Esophagus squamous epithelium (tissue), 5 donors: Measurements from ENCODE around the gene CFAP410. TPM values are rescaled to one million over a fixed set of nuclear protein-coding genes. Genes with fewer than 3 reads are reported as not detected.
"Not testable (repeated sequence)": the region's sequence is repeated elsewhere in the genome, so short reads cannot be mapped to it uniquely, and the experiment has no call there.

ENCODE experiments used
- DNase-seq: peaks from one replicate; lab custom pipeline; 2025; lab: John Stamatoyannopoulos, UW
- H3K27ac ChIP-seq, 4 donors: fragments of 200-600 bp; sonication (generic); one replicate each; pipeline ENCODE4 v1.5.1; 2016 to 2019; ENCODE audit warnings: mild to moderate bottlenecking in 1 of 4
- H3K27me3 ChIP-seq, 4 donors: fragments of 200-600 bp; sonication (generic); 1 replicate in 3 of 4; 2 replicates in 1 of 4; pipeline versions ENCODE4 v1.5.1 to v1.6.0; 2017 to 2021; ENCODE audit warnings: antibody characterized with exemption in 1 of 4
- H3K36me3 ChIP-seq, 3 donors: fragments of 200-600 bp; sonication (generic); one replicate each; pipeline ENCODE4 v1.5.1; 2016 to 2019
- H3K4me1 ChIP-seq, 3 donors: fragments of 200-600 bp; sonication (generic); one replicate each; pipeline ENCODE4 v1.5.1; 2017 to 2019
- H3K4me3 ChIP-seq, 4 donors: fragments of 200-600 bp; sonication (generic); 1 replicate in 3 of 4; 2 replicates in 1 of 4; pipeline ENCODE4 v1.5.1; 2016 to 2019; ENCODE audit warnings: mild to moderate bottlenecking in 2 of 4, moderate library complexity in 1 of 4
- H3K9me3 ChIP-seq, 3 donors: fragments of 200-600 bp; sonication (generic); one replicate each; pipeline ENCODE4 v1.5.1; 2016 to 2019
- POLR2A ChIP-seq, 4 donors: fragments of 450-650 bp; IDR thresholded peaks; one replicate each; pipeline ENCODE4 v1.6.1; 2017; ENCODE audit warnings: antibody characterized with exemption in 4 of 4, mild to moderate bottlenecking in 4 of 4, moderate library complexity in 3 of 4
- WGBS, 2 donors: methylation state at CpG; one replicate each; pipeline ENCODE4 v1.1.5; 2018; 5-methylcytosine and 5-hydroxymethylcytosine counted together
- intact Hi-C: fragments of 100-400 bp; cut with DNase I; formaldehyde crosslinking; loops from one replicate; pipeline ENCODE4 v1.15.0; 2022
- total RNA-seq, 4 donors: library from RNA; depleted of rRNA; stranded (reverse); fragments of >200 nt; gene quantifications; one replicate each; pipeline ENCODE4 v1.1.0, GENCODE V29; 2016
- TF ChIP-seq, protein P1 (sequence below), 6 experiments: fragments of 450-650 bp in 4 of 6; fragments of 200-600 bp in 2 of 6; sonication (generic) in 2 of 6; IDR thresholded peaks; one replicate each; pipeline ENCODE4 v1.5.1; 2016 to 2019; ENCODE audit warnings: antibody characterized with exemption in 6 of 6, mild to moderate bottlenecking in 4 of 6, moderate library complexity in 4 of 6
- donor health status: DM: yes; HTN: yes; CAD: no.

Gene CFAP410
- total RNA-seq, 4 donors from 2014 or later, result 7.9 to 21.8 (median 13.7) TPM

DNA sequence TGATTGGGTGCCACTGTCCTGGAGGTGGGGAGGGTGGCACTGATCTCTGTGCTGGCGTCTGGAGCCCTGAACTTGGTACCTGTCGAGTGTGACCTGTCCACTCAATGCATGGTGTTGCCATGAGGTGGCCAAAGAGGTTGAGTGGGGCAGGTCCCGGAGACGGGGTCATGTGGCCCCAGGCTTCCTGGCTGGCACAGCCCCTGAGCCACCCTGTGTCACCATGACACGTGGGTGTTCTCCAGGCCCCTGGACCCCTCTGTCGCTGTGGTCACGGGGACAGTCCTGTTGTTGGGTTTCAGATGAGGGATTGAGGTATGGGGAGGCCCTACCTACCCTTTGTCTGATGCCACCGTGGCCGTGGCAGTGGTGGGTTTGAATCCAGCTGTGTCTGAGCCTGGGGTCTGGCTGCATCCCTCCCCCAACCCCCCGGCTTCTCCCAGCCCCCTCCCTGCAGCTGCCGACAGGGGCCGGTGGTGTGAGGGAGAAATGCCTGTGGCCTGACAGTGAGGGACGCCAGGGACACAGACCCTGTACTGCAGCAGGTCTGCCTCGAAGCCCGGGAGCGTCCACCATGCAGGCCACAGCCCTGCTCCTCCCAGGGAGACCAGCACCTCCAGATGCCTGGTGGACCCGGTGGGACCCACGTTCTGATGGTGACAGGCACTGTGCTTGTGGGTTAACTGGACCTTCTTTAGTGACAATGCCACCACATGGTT is 26.2 kb upstream of the CFAP410 start:
- no peak for TF ChIP-seq POLR2A (IDR thresholded peaks at IDR 0.05)
- TF ChIP-seq, protein P1, sequence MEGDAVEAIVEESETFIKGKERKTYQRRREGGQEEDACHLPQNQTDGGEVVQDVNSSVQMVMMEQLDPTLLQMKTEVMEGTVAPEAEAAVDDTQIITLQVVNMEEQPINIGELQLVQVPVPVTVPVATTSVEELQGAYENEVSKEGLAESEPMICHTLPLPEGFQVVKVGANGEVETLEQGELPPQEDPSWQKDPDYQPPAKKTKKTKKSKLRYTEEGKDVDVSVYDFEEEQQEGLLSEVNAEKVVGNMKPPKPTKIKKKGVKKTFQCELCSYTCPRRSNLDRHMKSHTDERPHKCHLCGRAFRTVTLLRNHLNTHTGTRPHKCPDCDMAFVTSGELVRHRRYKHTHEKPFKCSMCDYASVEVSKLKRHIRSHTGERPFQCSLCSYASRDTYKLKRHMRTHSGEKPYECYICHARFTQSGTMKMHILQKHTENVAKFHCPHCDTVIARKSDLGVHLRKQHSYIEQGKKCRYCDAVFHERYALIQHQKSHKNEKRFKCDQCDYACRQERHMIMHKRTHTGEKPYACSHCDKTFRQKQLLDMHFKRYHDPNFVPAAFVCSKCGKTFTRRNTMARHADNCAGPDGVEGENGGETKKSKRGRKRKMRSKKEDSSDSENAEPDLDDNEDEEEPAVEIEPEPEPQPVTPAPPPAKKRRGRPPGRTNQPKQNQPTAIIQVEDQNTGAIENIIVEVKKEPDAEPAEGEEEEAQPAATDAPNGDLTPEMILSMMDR (IDR thresholded peaks at IDR 0.05), result no peak
- DNase-seq, result no peak
- Histone ChIP-seq H3K27ac (no peak overlapping the region), H3K9me3 (no peaks in the 10 kb centered on the region), H3K36me3 (no peaks in the 10 kb centered on the region), H3K27me3 (peaks cover 0 to 41% (median 0%) of the 10 kb centered on the region in 4 donors), H3K4me3 (no peak overlapping the region), H3K4me1 (peaks cover 0 to 12% (median 0%) of the 10 kb centered on the region in 3 donors)
- intact Hi-C loops, result no loop called here
- WGBS, 2 donors, result 77 to 88% methylated on average over 7 to 10 of the region's 18 CpGs

DNA sequence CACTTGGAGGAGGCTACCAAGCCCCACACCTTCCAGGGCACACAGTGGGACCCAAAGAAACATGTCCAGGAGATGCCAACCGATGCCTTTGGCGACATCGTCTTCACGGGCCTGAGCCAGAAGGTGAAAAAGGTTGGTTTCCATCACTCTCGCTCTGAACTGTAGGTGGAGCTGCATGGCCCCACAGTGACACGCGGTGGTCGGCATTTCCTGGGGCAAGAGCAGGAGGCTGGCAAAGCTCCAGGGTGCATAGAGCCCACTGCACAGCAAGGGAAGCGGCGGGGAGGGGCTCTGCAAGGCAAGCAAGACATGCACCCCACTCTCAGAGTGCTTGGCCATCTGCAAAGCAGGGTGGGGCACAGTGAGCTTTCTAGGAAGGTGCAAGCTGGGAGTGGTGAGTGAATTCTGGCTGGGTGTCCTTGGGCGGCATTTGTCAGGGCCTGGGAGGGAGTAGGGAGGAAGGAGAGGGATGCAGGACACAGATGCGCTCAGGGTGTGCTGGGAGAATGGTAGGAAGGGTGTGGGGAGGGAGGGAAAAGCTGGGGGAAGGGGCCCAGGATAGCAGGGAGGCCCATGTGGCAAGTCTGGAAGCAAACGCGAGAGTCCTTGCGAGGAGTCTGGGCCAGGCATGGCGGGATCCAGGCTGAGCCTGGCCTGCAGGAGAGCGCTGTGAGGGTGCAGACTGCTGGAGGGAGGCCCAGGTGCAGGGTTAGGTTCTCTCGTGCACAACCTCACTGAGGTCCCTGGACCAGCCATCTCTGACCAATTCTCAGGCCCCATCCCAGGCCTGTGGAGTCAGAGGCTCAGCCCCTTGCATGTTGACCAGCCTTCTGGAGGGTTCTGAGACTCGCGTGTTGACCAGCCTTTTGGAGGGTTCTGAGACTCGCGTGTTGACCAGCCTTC is 25.2 kb upstream of the CFAP410 start:
- TF ChIP-seq, protein P1 (IDR thresholded peaks at IDR 0.05), result no peak
- TF ChIP-seq POLR2A (IDR thresholded peaks at IDR 0.05), result no peak
- no peaks in the 10 kb centered on the region for H3K36me3 ChIP-seq
- no peaks in the 10 kb centered on the region for H3K9me3 ChIP-seq
- H3K27me3 ChIP-seq, result peaks cover 0 to 33% (median 0%) of the 10 kb centered on the region in 4 donors
- peaks cover 0 to 5% (median 0%) of the 10 kb centered on the region in 3 donors for H3K4me1 ChIP-seq
- no peak overlapping the region for H3K27ac ChIP-seq
- intact Hi-C loops, result no loop called here
- no peak overlapping the region for H3K4me3 ChIP-seq
- WGBS, 2 donors, result 82 to 83% methylated on average over 10 to 20 of the region's 22 CpGs
- no peak for DNase-seq

DNA sequence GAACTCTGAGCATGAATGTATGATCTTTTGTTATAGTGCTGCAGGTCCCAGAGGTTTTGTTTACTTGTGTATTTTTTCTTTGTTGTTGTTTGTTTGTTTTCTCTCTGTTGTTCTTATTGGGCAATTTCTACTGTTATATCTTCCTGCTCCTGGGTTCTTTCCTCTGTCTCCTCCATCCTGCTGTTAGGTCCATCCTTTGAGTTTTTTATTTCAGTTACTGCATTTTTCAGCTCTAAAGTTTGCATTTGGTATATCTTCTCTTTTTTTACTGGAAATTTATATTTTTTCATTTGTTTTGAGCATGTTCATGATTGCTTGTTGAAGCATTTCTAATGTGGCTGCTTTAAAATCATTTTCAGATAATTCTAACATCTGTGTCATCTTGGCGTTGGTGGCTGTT is 24.1 kb upstream of the CFAP410 start:
- no peak for DNase-seq
- H3K36me3 ChIP-seq, result no peaks in the 10 kb centered on the region
- 92 to 93% methylated on average over 1 of the region's 1 CpG for WGBS, 2 donors
- no peak overlapping the region for H3K27ac ChIP-seq
- H3K4me1 ChIP-seq, result no peaks in the 10 kb centered on the region
- H3K4me3 ChIP-seq, result no peak overlapping the region
- no peak for TF ChIP-seq POLR2A (IDR thresholded peaks at IDR 0.05)
- TF ChIP-seq, protein P1 (IDR thresholded peaks at IDR 0.05), result no peak
- peaks cover 0 to 22% (median 0%) of the 10 kb centered on the region in 4 donors for H3K27me3 ChIP-seq
- H3K9me3 ChIP-seq, result no peaks in the 10 kb centered on the region
- intact Hi-C loops, result no loop called here

DNA sequence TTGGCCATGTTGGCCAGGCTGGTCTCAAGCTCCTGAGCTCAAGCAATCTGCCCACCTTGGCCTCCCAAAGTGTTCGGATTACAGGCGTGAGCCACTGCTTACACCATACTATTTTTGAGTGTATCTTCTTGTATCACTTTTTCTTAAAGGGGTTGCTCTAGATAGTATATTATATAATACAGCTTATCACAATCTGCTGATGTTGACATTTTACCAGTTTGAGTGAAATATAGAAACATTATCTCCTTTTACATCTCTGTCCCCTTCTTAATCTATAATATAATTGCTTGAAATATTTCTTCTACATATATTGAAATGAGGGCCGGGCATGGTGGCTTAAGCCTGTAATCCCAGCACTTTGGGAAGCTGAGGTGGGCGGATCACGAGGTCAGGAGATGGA is 22.7 kb upstream of the CFAP410 start:
- H3K36me3 ChIP-seq, DNase-seq, H3K27ac ChIP-seq, H3K4me1 ChIP-seq, intact Hi-C loops, H3K9me3 ChIP-seq, H3K4me3 ChIP-seq: not testable (repeated sequence)
- 87 to 88% methylated on average over 5 of the region's 5 CpGs for WGBS, 2 donors
- peaks cover 0 to 12% (median 0%) of the 10 kb centered on the region in 4 donors for H3K27me3 ChIP-seq

DNA sequence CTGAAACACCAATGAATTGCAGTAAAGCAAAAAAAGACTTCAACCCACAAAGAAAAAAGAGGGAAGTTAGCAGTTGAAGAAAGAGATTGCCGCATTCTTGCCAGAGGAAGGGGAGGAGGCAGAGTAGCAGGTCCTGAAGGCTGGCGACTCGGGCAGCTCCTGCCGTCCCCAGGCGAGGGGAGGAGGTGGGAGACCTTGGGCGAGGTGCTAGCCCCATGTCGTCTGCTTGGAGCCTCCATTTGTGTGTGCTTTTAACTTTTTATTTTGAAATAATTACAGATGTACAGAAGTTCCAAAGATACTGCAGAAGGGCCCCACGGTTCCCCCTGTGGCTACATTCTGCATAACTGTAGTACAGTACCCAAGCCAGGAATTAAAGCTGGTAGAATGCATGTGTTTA is 21.0 kb upstream of the CFAP410 start:
- intact Hi-C loops, result no loop called here
- no peaks in the 10 kb centered on the region for H3K36me3 ChIP-seq
- no peaks in the 10 kb centered on the region for H3K9me3 ChIP-seq
- H3K4me1 ChIP-seq, result no peaks in the 10 kb centered on the region
- H3K27ac ChIP-seq, result no peak overlapping the region
- H3K4me3 ChIP-seq, result no peak overlapping the region
- DNase-seq, result no peak
- H3K27me3 ChIP-seq, result no peaks in the 10 kb centered on the region
- no peak for TF ChIP-seq POLR2A (IDR thresholded peaks at IDR 0.05)
- TF ChIP-seq, protein P1 (IDR thresholded peaks at IDR 0.05), result no peak
- 46 to 58% methylated on average over 8 of the region's 8 CpGs for WGBS, 2 donors
